Skeletal muscle cell (primary cell): ENCODE results near the gene HTRA3.

Source experiments
- DNase-seq: peaks from one replicate; pipeline ENCODE4 v3.0.0-alpha.2; 2010; ENCODE audit warnings: low read depth
- H3K4me3 ChIP-seq: 2 replicates; pipeline ENCODE4 v1.5.1; 2011; ENCODE audit warnings: low read depth, mild to moderate bottlenecking, control low read depth, low read length, moderate library complexity

The HTRA3 gene

DNA sequence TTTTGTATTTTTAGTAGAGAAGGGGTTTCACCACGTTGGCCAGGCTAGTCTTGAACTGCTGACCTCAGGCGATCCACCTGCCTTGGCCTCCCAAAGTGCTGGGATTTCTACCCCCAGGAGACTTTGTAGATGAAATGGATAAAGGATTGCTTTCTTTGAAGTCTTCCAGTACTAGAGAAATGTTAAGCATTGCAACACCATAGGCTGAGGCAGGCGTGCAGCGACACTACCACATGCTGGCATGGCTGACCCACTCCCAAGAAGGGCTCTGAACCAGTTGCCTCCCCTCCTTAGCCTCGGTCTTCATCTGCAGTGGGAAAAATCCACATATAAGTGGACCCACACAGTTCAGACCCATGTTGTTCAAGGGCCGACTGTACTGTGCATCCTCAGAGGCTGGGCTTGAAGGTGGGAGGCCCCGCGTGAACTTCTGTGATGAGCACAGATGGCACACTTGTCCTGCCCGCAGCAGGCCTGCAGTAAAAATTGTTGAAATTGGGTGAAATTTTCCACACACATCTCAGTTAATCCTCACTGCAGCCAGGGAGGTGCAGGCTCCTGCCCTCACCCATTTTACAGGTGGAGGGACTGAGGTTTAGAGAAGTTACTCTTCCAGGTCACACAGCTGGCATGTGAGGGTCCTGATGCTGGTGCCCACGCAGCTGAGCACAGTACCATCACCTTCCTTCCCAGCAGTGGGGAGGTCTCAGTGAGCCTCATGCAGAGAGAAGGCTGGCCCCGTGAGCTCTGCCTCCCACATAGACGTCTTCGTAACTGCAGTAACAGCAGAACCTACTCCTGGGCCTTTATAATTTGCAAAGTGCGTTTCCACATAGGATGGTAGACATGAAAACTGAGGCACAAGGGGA lies 35.5 kb downstream of the HTRA3 start:
- DNase-seq: no peak
- no peak overlapping the region for H3K4me3 ChIP-seq

DNA sequence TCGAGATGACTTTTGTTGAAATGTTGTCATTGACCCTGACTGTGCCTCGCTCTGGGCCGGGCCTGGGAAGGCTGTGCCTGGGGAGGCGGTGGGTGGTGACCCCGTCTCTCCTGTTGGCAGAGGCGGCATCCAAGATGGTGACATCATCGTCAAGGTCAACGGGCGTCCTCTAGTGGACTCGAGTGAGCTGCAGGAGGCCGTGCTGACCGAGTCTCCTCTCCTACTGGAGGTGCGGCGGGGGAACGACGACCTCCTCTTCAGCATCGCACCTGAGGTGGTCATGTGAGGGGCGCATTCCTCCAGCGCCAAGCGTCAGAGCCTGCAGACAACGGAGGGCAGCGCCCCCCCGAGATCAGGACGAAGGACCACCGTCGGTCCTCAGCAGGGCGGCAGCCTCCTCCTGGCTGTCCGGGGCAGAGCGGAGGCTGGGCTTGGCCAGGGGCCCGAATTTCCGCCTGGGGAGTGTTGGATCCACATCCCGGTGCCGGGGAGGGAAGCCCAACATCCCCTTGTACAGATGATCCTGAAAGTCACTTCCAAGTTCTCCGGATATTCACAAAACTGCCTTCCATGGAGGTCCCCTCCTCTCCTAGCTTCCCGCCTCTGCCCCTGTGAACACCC lies 36.4 kb downstream of the HTRA3 start:
- H3K4me3 ChIP-seq: no peak overlapping the region
- DNase-seq: no peak

DNA sequence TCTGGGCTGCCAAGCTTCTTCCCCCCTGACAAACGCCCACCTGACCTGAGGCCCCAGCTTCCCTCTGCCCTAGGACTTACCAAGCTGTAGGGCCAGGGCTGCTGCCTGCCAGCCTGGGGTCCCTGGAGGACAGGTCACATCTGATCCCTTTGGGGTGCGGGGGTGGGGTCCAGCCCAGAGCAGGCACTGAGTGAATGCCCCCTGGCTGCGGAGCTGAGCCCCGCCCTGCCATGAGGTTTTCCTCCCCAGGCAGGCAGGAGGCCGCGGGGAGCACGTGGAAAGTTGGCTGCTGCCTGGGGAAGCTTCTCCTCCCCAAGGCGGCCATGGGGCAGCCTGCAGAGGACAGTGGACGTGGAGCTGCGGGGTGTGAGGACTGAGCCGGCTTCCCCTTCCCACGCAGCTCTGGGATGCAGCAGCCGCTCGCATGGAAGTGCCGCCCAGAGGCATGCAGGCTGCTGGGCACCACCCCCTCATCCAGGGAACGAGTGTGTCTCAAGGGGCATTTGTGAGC lies 37.0 kb downstream of the HTRA3 start:
- no peak for DNase-seq
- no peak overlapping the region for H3K4me3 ChIP-seq

DNA sequence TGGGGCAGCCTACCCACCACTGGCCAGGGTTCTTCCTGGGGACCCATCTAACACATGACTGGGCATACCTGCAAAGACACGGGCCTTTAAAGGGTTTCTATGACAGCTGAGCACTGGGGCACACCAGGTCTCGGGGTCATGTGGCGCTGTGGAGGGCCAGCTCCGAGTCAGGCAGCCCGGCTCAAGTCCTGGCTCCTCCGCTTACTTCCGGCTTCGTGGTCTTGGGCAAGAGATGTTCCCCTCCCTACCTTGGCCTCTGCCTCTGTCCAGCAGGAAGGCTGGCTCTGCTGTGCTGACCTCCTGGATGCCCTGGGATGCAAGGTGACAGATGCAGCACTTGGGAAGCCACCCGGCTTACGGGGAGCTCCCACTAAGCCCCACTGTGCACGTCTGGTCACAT lies 37.6 kb downstream of the HTRA3 start:
- H3K4me3 ChIP-seq: no peak overlapping the region
- DNase-seq: no peak

DNA sequence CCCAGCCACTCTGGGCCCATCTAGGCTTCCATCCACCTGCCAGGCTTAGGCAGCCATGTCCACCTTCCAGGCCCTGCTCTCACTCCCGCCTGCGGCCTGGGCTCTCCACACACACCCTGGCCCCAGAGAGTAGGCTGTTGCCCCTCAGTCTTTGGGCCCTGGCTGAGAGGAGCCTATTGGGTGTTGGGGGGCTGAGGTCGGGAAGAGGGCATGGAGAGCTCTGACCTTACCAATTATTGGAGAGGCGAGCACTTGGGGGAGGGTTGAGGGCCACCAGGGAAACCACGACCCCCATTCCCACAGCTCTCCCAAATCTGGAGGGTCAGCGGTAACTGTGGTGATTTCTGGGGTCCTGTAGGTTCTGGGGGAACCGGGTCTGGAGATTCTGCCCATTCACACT lies 38.2 kb downstream of the HTRA3 start:
- no peak overlapping the region for H3K4me3 ChIP-seq
- DNase-seq: no peak

DNA sequence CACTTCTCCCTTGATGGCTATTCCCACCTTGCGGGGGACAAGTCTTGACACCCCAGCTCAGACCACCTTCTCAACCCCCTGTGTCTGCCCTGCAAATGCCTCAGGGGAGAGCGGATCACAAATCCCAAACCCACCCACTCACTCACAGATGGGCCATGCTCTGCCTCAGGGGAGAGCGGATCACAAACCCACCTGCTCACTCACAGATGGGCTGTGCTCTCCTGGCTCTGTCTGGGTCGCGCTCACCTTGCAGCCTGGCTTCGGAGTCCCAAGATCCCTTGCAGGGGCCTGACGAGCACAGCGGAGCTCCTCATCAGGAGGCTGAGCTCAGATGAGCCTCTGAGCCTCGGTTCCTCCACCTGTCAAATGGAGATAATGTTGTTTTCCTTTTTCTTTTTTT lies 38.6 kb downstream of the HTRA3 start:
- no peak overlapping the region for H3K4me3 ChIP-seq
- no peak for DNase-seq

DNA sequence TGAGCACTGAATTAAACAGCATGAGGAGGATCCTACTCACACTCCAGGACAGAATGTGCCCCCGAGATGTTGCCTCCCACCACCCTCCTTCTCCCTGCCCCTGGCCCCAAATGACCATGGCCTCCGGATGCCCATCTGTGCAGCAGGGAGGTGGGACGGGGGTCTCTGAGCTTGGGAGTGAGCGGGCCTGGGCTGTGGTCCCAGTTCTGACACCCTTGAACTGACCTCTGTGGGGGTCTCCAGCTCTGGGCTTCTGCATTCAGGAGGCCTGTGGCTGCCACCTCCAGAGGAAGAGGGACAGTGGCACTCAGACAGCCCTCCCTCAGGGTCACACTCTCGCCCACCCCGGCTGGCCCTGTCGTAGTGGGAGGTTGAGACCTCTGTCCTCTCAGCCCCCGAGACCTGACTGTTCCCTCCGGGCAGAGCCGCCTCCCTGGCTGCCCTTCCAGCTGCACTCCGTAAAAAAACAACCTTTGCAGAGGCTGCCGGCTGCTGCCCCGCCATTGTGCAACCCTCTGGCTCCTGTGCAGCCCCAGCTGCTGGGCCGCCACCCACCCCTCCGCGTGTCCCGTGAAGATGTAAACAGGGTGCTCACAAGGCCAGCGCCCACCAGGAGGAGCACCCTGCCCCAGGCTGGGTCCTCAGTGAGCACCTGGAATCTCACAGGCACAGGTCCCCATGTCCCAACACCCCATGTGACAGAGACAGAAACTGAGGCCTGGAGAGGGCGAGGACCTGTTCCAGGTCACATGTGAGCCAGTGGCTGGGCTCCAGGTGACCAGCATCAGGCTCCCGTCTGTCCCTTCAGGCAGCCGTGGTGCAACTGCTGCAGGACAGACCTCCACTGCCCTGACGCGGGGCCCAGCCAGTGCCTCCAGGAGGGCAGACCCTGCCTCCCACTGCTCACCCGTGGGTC lies 39.6 kb downstream of the HTRA3 start:
- DNase-seq: no peak
- no peak overlapping the region for H3K4me3 ChIP-seq

DNA sequence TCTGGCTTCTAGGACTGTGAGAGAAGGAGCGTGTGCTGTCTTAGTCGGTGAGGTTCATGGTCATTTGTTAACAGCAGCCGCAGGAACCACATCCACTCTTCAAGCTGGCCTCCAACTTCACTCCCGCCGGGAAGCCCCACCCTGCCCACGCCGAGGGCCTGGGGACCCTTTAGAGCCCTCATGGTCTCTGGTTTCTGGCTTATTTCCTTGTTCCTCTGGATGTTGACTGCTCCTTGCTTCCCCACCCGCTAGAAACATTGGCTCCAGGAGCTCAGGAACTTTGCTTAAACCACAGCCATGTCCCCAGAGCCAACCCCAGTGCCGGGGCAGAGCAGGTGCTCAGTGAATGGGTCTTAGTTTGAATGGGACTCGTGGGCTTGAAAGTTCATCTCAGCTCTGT lies 40.8 kb downstream of the HTRA3 start:
- no peak for DNase-seq
- H3K4me3 ChIP-seq: no peak overlapping the region

DNA sequence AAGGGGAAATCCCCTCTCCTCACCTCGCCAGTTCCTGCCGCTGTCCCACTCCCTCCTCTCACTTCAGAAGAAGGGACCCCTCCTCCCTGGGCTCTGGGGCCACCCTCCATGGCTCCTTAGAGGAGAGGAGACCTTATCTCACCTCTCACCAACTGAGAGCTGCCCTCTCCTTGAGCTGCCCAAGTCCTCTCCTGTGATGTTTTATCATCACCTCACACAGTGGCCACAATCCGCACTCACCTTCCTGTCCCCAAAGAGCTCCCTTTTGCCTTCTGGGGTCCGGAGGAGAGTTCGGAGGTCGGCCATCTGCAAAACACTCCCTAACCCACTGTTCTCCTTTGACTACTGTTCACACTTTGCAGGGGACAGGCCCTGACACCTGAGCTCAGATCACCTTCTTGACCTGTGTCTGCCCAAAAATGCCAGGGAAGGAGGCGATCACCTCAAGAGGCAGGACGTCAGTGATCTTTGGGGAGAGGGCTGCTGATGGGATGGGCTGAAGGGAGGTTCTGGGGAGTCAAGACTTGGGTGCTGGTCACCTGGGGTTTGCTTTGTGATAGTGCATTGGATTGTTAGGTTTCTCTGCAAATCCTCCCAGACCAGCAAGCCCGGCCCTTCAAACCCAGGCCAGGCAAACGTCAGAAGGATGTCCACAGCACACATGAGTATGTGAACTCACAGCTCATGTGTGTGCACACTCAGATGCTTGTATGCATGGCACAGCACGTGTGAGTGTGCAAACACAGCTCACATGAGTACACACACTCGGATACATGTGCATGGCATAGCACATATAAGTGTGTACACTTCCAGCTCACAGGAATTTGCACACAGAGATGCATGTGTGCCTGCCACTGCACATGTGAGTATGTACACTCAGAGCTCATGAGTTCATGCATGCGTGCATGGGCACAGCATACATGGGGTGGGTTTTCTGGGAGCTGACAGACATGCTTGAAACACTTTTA lies 41.8 kb downstream of the HTRA3 start:
- no peak overlapping the region for H3K4me3 ChIP-seq
- DNase-seq: no peak

DNA sequence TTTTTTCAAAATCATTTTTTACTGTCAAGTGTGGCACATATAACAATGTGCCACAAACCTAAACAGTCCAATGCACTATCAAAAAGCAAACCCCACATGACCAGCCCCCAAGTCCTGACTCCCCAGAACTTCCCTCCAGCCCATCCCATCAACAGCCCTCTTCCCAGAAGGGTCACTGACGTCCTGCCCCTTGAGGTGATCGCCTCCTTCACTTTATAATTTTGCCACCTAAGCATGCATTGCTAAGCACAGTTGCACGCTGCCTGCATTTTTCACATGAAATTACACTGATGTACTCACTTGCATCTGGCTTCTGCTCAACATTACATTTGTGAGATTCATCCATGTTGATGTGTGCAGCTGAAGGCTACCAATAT lies 42.5 kb downstream of the HTRA3 start:
- no peak overlapping the region for H3K4me3 ChIP-seq
- DNase-seq: no peak

DNA sequence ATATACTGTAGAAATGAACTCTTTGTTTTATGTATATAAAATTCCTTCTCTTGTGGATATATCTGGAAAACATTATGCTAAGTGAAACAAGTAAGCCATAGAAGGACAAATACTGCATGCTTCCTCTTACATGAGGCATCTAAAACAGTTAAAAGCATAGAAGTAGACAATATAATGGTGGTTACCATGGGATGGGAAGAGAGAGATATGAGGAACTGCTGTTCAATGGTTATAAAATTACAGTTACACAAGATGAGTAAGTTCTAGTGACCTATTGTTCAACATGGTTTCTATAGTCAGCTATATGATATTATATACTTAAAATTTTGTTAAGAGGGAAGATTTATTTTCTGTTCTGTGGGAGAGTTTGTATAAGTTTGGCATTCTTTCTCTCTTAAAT lies 43.4 kb downstream of the HTRA3 start:
- DNase-seq: no peak
- no peak overlapping the region for H3K4me3 ChIP-seq

DNA sequence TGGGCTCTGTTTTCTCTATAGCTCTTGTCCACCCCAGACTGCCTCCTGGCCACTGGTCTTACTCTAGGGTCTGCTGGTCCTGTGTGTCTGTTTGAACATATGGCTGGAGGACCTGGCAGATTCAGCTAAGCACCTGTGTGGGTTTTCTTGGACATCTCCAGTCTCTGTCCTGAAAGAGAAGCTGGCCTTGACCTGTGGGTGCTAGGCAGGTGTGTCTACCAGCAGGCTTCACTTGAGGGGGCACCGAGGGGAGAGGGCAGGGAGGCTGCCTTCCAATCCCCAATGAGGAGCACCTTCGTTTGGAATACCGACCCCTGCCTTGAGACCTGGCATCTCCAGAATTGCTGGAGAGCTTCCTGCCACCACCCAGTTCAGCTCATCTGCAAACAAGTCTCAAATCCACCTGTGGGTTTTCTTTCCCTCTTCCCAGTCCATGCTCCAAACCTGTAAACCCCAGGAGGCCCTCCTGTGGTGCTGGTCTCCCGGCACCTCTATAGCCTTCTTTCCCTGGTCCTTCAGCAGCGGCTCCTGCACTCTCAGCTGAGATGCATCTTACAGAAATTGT lies 45.2 kb downstream of the HTRA3 start:
- no peak overlapping the region for H3K4me3 ChIP-seq
- no peak for DNase-seq

DNA sequence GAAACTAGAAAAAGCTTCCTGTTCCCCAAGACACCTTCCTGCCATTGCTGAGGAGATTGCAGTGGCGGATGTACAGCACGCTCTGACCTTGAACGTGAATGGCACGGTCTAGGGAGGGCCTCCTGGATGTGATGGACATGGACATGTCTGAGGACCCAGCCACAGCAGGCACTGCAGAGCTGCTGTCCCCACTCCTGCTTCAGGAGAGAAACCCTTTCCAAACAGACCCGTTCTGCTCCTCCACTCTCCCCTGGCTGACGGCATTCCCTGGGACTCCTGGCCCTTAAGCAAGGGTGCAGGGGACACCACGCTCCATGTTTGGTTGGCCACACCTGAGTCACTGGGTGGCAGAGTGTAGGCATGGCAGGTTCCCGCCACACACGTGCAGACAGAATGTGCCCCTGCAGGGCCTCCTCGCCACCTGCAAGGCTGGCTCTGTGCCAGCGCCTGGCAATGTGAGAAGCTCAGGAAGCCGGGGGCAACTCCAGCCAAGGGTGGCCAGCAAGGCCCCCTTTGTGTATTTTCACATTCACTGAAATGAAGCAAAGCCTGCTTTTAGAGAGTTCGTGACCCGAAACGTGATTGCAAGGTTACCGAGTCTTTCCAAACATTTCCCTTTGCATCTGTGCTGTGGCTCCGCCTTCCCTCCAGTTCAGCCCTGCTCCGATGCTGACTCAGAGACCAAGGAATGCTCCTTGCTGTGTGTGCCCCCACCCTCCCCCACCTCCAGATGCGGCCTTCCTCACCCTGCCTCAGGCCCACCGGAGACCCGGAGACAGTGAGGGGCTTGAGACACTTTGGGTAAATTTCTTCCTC lies 46.1 kb downstream of the HTRA3 start:
- no peak overlapping the region for H3K4me3 ChIP-seq
- DNase-seq: peak; percentile 44

DNA sequence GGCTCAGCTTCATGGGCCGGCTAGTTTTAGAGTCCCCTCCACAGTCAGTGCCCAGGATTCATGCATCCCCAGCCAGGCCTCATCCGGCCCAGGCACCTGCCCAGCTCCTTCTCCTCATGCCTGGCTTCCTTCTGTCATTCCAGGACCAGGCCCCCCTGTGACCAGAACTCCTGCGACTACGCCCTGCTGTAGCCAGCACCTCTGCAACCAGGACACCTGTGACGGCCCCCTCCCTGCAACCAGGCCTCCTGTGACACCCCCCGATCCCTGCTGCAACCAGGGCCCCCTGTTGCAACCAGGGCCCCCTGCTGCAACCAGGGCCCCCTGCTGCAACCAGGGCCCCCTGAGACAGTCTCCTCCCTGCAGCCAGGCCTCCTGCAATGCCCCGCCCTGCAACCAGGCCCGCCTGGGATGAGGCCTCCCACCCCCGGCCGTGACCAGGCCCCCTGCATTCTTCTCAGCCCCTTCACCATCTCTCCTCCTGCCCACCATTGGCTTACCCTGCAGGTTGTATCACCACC lies 46.8 kb downstream of the HTRA3 start:
- no peak for DNase-seq
- H3K4me3 ChIP-seq: no peak overlapping the region

DNA sequence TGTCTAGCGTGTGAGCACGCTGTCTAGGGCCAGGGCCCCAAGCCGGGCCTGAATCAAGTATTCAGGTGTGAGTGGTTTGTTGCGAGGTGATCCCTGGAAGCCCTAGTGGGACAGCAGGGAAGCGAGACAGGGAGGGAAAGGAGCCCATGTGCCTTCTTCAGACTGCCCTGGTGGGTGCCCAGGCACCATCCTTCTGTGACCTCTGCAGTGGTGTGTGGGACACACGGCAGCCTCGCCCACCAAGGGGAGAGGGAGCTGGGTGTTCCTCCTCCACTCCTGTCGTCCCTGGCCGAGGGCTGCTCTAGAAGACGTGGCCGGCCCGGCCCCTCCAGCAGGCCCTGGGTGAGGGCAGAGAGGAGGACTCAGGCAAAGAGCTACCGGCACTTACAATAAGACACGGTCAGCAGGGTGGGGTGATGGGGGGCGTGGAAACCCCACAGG lies 47.4 kb downstream of the HTRA3 start:
- no peak for DNase-seq

DNA sequence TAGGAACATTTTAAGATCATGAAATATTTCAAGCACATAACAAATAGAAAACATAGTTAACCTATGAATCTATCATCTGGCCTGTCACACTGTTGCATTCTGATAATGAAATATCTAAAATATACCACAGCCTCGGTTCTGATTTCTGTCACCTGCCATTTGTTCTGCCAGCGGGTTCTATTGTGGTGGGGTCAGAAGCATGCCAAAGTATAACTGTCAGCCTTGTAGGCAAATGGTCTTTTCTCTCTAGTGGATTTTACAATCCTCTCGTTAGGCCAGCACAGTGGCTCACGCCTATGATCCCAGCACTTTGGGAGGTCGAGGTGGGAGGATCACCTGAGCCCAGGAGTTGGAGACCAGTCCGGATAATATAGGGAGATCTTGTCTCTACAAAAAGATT lies 47.9 kb downstream of the HTRA3 start:
- no peak overlapping the region for H3K4me3 ChIP-seq
- no peak for DNase-seq

More for the DNA sequence above, 47.4 kb downstream of the HTRA3 start:
- H3K4me3 ChIP-seq: no peak overlapping the region

DNA sequence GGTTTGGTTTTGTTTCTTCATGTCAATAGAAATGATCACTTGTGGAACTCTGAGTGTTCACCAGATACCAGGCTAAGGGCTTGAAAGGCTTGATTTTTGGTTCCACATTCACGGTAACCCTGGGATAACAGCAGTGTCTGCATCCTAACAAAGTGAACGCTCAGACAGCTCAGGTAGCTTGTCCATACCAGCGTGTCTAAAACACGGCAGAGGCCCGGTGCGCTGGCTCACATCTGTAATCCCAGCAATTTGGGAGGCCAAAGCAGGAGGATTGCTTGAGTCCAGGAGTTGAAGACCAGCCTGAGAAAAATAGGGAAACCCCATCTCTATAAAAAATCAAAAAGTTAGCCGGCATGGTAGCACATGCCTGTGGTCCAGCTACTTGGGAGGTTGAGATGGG lies 49.0 kb downstream of the HTRA3 start:
- H3K4me3 ChIP-seq: no peak overlapping the region
- DNase-seq: no peak

DNA sequence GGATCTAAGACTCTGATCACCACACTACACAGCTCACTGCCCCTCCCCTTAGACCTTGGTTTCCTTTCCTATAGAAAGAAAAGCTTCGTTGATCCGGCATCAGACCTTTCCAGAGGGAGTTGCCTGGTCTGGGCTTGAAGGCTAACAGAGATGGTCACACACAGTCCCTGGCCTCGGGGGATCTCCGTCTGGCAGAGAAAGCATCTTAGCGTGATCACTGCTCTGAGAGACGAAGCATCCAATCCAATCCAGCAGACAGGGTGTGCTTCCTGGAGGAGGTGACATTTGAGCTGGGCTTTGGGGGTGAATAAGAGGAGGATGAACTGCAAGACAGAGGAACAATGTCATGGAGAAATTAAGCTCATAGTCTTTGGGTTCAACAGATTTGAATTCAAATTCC lies 49.5 kb downstream of the HTRA3 start:
- no peak for DNase-seq
- no peak overlapping the region for H3K4me3 ChIP-seq
